Choroid plexus epithelial cell (primary cell): Measurements from ENCODE around the gene OCIAD2.
A peak's percentile ranks its signal among the peaks of the same experiment; 100 is the strongest.

Experiments used
- DNase-seq: peaks from one replicate; pipeline ENCODE4 v3.0.0-alpha.2; 2010; ENCODE audit warnings: low read depth
- H3K4me3 ChIP-seq: 2 replicates; pipeline ENCODE4 v1.5.1; 2011; ENCODE audit warnings: low read depth, mild to moderate bottlenecking, control low read depth, low read length, moderate library complexity
- TF ChIP-seq, protein P1 (sequence below): conservative IDR thresholded peaks from 2 replicates; pipeline ENCODE4 v1.5.1; 2011; ENCODE audit warnings: low read depth, mild to moderate bottlenecking, control low read depth, inconsistent platforms, low read length, moderate library complexity

OCIAD2 gene

DNA sequence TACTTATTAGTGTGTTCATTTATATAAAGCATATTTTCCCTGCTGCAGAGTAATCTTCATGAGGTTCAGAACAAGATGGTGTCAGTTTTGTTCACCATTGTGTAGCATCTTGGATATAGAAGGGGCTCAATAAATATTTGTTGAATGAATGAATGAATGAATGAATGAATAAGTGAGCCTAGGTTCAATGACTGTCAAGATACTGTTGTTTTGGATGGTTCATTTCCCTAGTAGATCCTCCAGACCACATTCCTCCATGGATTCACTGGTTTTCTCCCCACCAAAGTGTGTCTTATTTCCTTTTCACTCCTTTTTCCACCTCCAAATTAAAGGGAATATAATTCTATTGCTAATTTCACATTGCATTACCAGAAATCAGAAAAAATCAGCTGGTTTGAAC is 2.1 kb upstream of the OCIAD2 start:
- no peak overlapping the region for H3K4me3 ChIP-seq
- DNase-seq: no peak
- TF ChIP-seq, protein P1, sequence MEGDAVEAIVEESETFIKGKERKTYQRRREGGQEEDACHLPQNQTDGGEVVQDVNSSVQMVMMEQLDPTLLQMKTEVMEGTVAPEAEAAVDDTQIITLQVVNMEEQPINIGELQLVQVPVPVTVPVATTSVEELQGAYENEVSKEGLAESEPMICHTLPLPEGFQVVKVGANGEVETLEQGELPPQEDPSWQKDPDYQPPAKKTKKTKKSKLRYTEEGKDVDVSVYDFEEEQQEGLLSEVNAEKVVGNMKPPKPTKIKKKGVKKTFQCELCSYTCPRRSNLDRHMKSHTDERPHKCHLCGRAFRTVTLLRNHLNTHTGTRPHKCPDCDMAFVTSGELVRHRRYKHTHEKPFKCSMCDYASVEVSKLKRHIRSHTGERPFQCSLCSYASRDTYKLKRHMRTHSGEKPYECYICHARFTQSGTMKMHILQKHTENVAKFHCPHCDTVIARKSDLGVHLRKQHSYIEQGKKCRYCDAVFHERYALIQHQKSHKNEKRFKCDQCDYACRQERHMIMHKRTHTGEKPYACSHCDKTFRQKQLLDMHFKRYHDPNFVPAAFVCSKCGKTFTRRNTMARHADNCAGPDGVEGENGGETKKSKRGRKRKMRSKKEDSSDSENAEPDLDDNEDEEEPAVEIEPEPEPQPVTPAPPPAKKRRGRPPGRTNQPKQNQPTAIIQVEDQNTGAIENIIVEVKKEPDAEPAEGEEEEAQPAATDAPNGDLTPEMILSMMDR: no peak

DNA sequence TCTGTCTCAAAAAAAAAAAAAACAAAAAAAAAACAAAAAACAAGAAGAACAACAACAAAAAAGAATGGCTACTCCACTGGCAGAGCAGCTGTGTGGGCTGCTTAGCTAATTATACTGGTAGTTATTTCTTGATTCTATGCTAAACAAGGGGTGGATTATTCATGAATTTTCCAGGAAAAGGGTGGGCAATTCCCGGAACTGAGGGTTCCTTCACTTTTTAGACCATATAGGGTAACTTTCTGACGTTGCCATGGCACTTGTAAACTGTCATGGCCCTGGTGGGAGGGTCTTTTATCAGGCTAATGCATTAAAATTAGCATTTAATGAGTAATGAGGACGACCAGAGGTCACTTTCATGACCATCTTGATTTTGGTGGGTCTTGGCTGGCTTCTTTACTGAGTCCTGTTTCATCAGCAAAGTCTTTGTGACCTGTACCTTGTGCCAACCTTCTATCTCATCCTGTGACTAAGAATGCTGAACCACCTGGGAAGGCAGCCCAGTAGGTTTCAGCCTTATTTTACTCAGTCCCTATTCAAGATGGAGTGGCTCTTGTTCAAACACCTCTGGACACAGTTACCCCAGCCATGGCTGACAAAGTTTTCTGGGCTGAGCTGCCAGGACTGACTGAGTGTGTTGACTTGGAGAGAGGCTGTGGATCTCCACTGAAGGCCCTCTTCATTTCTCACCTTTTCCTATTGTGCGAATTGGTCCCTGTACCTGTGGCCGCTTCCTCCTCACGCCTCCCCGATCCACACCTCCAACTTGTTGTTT is 1.3 kb upstream of the OCIAD2 start:
- no peak for DNase-seq
- TF ChIP-seq, protein P1: no peak
- H3K4me3 ChIP-seq: no peak overlapping the region

DNA sequence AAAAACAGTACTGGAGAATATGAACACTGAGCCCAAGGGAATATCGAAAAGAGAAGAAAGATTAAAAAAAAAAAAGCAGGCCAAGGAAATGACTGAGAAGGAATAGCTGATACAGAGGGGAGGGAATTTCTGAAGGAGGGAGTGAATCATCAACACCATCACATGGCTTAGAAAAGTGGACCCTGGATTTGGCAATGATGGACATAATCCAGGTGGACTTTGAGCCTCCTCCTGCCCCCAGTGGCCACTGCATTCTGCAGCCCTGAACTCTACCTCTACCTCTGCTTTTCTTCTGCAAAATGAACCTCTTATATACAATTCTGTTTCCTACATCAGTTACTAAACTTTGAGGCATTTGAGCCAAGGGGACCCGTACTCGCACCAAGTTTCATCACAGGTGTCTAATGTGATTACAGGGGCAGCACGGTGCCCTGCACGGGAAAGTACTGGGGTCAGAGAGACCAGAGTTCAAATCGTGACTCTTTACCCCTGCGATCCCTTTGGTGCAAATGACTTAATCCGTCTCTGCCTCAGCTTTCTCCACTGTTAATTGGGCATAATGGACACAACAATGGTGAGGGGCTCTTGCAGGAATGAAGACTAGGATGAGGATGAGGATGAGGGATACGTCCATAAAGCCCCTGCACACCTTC is 1.1 kb downstream of the OCIAD2 start:
- TF ChIP-seq, protein P1: peak; percentile 39
- H3K4me3 ChIP-seq: peak overlapping the region; percentile 65
- DNase-seq: peak; percentile 66

DNA sequence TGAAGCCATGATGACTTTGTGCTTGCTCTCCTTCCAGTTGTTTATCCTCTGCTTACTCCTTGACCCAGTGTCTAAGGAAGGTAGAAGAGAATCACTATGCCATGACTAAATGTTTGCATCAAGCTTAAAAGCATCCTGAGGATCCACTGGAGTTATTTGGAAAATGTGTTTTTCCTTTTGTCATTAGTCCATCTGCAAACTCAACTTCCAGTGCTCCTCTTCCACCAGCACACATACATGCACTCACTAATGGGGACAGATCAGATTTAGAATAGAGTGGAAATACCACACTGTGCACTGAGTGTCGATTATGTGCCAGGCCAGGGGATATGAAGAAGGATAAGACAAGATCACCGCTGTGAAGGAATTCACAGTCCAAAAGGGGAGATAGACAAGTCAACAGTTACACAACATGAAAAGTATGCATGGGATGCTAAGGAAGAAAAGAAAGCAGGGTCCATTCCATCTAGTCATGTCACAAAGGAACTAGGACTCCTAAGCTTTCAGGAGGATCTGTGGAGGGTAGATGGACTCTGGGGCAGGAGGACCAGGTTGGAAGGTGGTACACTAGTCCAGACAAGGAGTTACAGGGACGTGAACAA is 1.9 kb downstream of the OCIAD2 start:
- no peak overlapping the region for H3K4me3 ChIP-seq
- TF ChIP-seq, protein P1: no peak
- DNase-seq: peak; percentile 71

DNA sequence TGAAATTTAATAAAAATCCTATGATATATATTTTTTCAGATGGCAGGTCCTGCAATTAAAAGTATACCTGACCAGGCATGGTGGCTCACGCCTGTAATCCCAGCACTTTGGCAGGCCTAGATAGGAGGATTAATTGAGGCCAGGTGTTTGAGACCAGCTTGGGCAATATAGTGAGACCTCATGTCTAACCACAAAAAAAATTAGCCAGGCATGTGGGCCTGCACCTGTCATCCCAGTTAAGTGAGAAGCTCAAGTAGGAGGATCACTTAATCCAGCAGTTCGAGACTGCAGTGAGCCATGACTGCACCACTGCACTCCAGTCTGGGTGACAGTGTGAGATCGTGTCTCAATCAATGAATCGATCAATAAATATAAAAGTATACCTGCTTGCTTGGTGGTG is 2.5 kb downstream of the OCIAD2 start:
- no peak for DNase-seq
- no peak overlapping the region for H3K4me3 ChIP-seq
- TF ChIP-seq, protein P1: no peak

DNA sequence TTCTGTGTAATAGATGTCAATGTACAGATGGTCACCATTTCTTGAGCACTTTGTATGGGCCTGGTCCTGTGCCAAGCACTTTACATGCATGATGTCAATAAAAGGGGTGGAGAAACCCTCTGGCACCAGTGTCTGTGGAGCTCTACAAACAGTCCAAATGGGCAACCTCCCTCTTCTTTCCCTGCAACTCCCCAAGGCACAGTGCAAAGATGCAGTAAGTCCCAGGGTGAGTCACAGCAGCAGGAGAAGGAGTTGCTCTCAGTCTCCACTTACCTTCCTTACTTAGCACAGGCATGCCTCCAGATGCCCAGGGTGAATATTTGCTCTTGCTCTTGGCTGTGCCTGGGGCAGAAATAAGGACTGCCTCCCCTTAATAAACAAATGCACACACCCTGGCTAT is 4.3 kb downstream of the OCIAD2 start:
- H3K4me3 ChIP-seq: no peak overlapping the region
- TF ChIP-seq, protein P1: no peak
- DNase-seq: peak; percentile 28

DNA sequence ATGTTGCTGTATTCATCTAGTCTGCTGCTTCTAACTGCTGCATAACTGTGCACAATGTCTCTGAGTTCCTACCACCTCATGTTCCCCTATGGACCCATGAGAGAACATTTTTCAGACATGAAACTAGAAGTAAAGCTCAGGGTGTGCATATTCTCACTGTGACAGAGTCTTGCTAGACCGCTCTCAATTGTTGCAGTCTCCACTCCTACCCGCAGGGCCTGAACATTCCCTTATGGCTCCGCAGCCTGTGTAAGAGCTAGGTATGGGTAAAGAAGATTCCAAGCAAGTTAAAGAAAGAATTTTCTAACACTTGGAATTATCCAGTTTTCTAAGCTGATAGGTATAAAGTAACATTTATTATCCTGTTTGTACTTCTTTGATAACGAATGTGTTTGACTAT is 5.4 kb downstream of the OCIAD2 start:
- H3K4me3 ChIP-seq: no peak overlapping the region
- TF ChIP-seq, protein P1: no peak

More for the DNA sequence above, 5.4 kb downstream of the OCIAD2 start:
- no peak for DNase-seq
